ENCODE results near the gene NOTCH3.

DNA sequence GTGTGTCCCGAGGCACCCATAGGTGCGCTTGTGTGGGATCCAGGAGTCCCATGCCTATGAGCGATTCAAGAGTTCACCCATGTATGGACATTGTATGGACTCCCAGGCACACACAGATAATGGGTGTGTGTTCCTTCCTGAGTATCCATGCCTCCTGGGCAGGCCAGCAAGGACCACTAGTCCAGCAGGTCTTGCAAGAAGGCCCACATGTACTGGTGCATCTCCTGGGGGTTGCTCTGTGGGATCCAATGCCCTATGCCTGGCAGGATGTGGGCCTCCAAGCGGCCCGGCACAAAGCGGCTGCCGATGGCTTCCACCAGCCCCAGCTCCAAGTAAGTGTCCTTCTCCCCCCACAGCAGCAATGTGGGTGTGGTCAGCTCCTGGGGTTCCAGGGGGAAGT, 26.5 kb upstream of the NOTCH3 start:
- TF ChIP-seq, protein P1, sequence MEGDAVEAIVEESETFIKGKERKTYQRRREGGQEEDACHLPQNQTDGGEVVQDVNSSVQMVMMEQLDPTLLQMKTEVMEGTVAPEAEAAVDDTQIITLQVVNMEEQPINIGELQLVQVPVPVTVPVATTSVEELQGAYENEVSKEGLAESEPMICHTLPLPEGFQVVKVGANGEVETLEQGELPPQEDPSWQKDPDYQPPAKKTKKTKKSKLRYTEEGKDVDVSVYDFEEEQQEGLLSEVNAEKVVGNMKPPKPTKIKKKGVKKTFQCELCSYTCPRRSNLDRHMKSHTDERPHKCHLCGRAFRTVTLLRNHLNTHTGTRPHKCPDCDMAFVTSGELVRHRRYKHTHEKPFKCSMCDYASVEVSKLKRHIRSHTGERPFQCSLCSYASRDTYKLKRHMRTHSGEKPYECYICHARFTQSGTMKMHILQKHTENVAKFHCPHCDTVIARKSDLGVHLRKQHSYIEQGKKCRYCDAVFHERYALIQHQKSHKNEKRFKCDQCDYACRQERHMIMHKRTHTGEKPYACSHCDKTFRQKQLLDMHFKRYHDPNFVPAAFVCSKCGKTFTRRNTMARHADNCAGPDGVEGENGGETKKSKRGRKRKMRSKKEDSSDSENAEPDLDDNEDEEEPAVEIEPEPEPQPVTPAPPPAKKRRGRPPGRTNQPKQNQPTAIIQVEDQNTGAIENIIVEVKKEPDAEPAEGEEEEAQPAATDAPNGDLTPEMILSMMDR (IDR thresholded peaks at IDR 0.05 in 4 of 5, conservative IDR thresholded peaks at IDR 0.05 in 1 of 5) = no peak
- no peak for TF ChIP-seq POLR2A (IDR thresholded peaks at IDR 0.05)

Measured in gastrocnemius medialis (tissue), 4 donors.